Liver (tissue), 9 donors: Measurements from ENCODE around the gene HOXA5. TPM values are rescaled to one million over a fixed set of nuclear protein-coding genes. Genes with fewer than 3 reads are reported as not detected.

Source experiments
- DNase-seq: peaks from one replicate; pipeline ENCODE4 v3.0.0-alpha.2; 2017; ENCODE audit warnings: low spot score
- H3K27ac ChIP-seq, 2 donors: one replicate each; pipeline ENCODE4 v1.7.0; 2013; ENCODE audit warnings: inconsistent platforms in 2 of 2, low read length in 2 of 2, control low read depth in 1 of 2, low read depth in 1 of 2, mild to moderate bottlenecking in 1 of 2
- H3K27me3 ChIP-seq, 4 donors: one replicate each; pipeline versions ENCODE4 v1.6.1 to v1.7.0; 2013; ENCODE audit warnings: low read length in 3 of 4, inconsistent platforms in 1 of 4, mild to moderate bottlenecking in 1 of 4, moderate library complexity in 1 of 4; ENCODE audit not compliant: control insufficient read depth in 4 of 4, insufficient read depth in 4 of 4
- H3K36me3 ChIP-seq, 4 donors: one replicate each; pipeline versions ENCODE4 v1.6.1 to v1.7.0; 2013; ENCODE audit warnings: low read length in 3 of 4, mild to moderate bottlenecking in 3 of 4, low read depth in 1 of 4, moderate library complexity in 1 of 4; ENCODE audit not compliant: control insufficient read depth in 4 of 4, insufficient read depth in 3 of 4
- H3K4me1 ChIP-seq, 4 donors: one replicate each; pipeline versions ENCODE4 v1.6.1 to v1.7.0; 2013; ENCODE audit warnings: low read length in 3 of 4, mild to moderate bottlenecking in 3 of 4, moderate library complexity in 1 of 4; ENCODE audit not compliant: control insufficient read depth in 4 of 4, insufficient read depth in 4 of 4
- H3K4me3 ChIP-seq, 3 donors: one replicate each; pipeline versions ENCODE4 v1.6.1 to v1.7.0; 2013; ENCODE audit warnings: low read length in 3 of 3, control low read depth in 1 of 3, low read depth in 1 of 3, mild to moderate bottlenecking in 1 of 3
- H3K9ac ChIP-seq, 2 donors: one replicate each; pipeline ENCODE4 v1.7.0; 2013; ENCODE audit warnings: low read length in 2 of 2, mild to moderate bottlenecking in 2 of 2, moderate library complexity in 2 of 2, control low read depth in 1 of 2, low read depth in 1 of 2
- H3K9me3 ChIP-seq, 4 donors: one replicate each; pipeline versions ENCODE4 v1.6.1 to v1.7.0; 2013; ENCODE audit warnings: low read length in 3 of 4; ENCODE audit not compliant: control insufficient read depth in 4 of 4
- ATF3 ChIP-seq: IDR thresholded peaks from 2 replicates; pipeline ENCODE4 v1.6.1; 2016; ENCODE audit warnings: antibody characterized with exemption
- CTCF ChIP-seq: fragments of 150-350 bp; IDR thresholded peaks from 2 replicates; pipeline ENCODE4 v1.5.1; 2017; ENCODE audit warnings: improper control_type of control experiment, low read depth, low read length; ENCODE audit not compliant: missing input control
- FOXA1 ChIP-seq: IDR thresholded peaks from 2 replicates; pipeline ENCODE4 v1.6.1; 2016; ENCODE audit warnings: antibody characterized with exemption
- FOXA2 ChIP-seq: IDR thresholded peaks from 2 replicates; pipeline ENCODE4 v1.6.1; 2016; ENCODE audit warnings: antibody characterized with exemption
- GABPA ChIP-seq, 2 donors: IDR thresholded peaks in 1 of 2; conservative IDR thresholded peaks in 1 of 2; 2 replicates each; pipeline ENCODE4 v1.6.1; 2016; ENCODE audit warnings: antibody characterized with exemption in 2 of 2, mild to moderate bottlenecking in 1 of 2, moderate library complexity in 1 of 2
- HNF4A ChIP-seq, 2 donors: conservative IDR thresholded peaks; 2 replicates each; pipeline ENCODE4 v1.6.1; 2016; ENCODE audit warnings: antibody characterized with exemption in 2 of 2, mild to moderate bottlenecking in 2 of 2
- HNF4G ChIP-seq: IDR thresholded peaks from 2 replicates; pipeline ENCODE4 v1.6.1; 2016; ENCODE audit warnings: antibody characterized with exemption
- JUND ChIP-seq, 2 donors: IDR thresholded peaks; 2 replicates each; pipeline ENCODE4 v1.6.1; 2016; ENCODE audit warnings: antibody characterized with exemption in 2 of 2
- MAX ChIP-seq: IDR thresholded peaks from 2 replicates; pipeline ENCODE4 v1.6.1; 2016; ENCODE audit warnings: antibody characterized with exemption
- NR2F2 ChIP-seq: IDR thresholded peaks from 2 replicates; pipeline ENCODE4 v1.6.1; 2016; ENCODE audit warnings: antibody characterized with exemption
- RAD21 ChIP-seq, 2 donors: IDR thresholded peaks; 2 replicates each; pipeline ENCODE4 v1.6.1; 2016; ENCODE audit warnings: antibody characterized with exemption in 2 of 2, mild to moderate bottlenecking in 2 of 2
- REST ChIP-seq: IDR thresholded peaks from 2 replicates; pipeline ENCODE4 v1.6.1; 2016; ENCODE audit warnings: antibody characterized with exemption, mild to moderate bottlenecking
- SP1 ChIP-seq: IDR thresholded peaks from 2 replicates; pipeline ENCODE4 v1.6.1; 2018; ENCODE audit warnings: antibody characterized with exemption, mild to moderate bottlenecking
- YY1 ChIP-seq: IDR thresholded peaks from 2 replicates; pipeline ENCODE4 v1.6.1; 2016; ENCODE audit warnings: antibody characterized with exemption, mild to moderate bottlenecking
- WGBS: extraction: QIAGEN DNeasy Blood & Tissue Kit; methylation state at CpG from one replicate; pipeline ENCODE4 v1.1.7; 2013; 5-methylcytosine and 5-hydroxymethylcytosine counted together
- polyA plus RNA-seq, 2 donors: library from polyadenylated mRNA; stranded (reverse) in 1 of 2; unstranded in 1 of 2; fragments of 200-250 nt in 1 of 2; fragments of >200 nt in 1 of 2; fragmentation: Nextera tagmentation in 1 of 2; extraction: Ambion mirVana in 1 of 2; gene quantifications; one replicate each; pipeline versions ENCODE4 v1.2.1 to v1.2.3, GENCODE V29; 2013 to 2015
- total RNA-seq, 2 donors: library from RNA; depleted of rRNA; stranded (reverse); fragments of >200 nt; gene quantifications; one replicate each; pipeline ENCODE4 v1.2.3, GENCODE V29; 2014
- donor health status: healthy.
- donor health status: healthy.
- donor health status: healthy.
- donor health status: healthy.
- donor health status: healthy.

HOXA5 gene
- total and polyA plus RNA-seq, 4 donors = 0.40 to 2.1 (median 0.66) TPM

GRCh38 chr7:27173511-27173955 is 30.1 kb upstream of the HOXA5 start (continued):
- no peak for TF ChIP-seq FOXA2

- Histone ChIP-seq H3K4me1 (peaks cover 9 to 15% (median 12%) of the 10 kb centered on the region in 4 donors), H3K27me3 (peaks cover 17 to 64% (median 33%) of the 10 kb centered on the region in 4 donors)
Measured at GRCh38 chr7:27172823-27173510, 29.5 kb upstream of the HOXA5 start.

More at GRCh38 chr7:27172823-27173510, 29.5 kb upstream of the HOXA5 start:
- no peak overlapping the region for H3K27ac ChIP-seq
- no peak overlapping the region for H3K9ac ChIP-seq
- H3K9me3 ChIP-seq = peaks cover 0 to 2% (median 0%) of the 10 kb centered on the region in 4 donors
- no peaks in the 10 kb centered on the region for H3K36me3 ChIP-seq
- peak overlapping the region in 1 of 3 donors; percentile 55 for H3K4me3 ChIP-seq
- no peak for DNase-seq
- TF ChIP-seq NR2F2 (no peak), SP1 (no peak), FOXA1 (no peak), RAD21 (IDR thresholded peaks at IDR 0.05) (no peak), CTCF (no peak), HNF4G (no peak), REST (no peak), GABPA (IDR thresholded peaks at IDR 0.05 in 1 of 2, conservative IDR thresholded peaks at IDR 0.05 in 1 of 2) (no peak), HNF4A (conservative IDR thresholded peaks at IDR 0.05) (no peak), YY1 (no peak), MAX (no peak), JUND (IDR thresholded peaks at IDR 0.05) (no peak), FOXA2 (no peak), ATF3 (no peak)
- 4% methylated on average over 58 of the region's 58 CpGs for WGBS
